H1 (cell line): ENCODE results near the gene GNB3. TPM values are rescaled to one million over a fixed set of nuclear protein-coding genes. Genes with fewer than 3 reads are reported as not detected.
A peak's percentile ranks its signal among the peaks of the same experiment; 100 is the strongest.

Experiments used
- CTCF ChIA-PET: fragments of 300-600 bp; sonication (Branson Sonifier 250); formaldehyde crosslinking; loops from one replicate; lab custom pipeline; 2021; ENCODE audit not compliant: partially characterized antibody; lab: Charles Lee
- POLR2A ChIA-PET: fragments of 300-600 bp; sonication (Branson Sonifier 250); formaldehyde crosslinking; loops from one replicate; lab custom pipeline; 2021; ENCODE audit warnings: inconsistent platforms; ENCODE audit not compliant: partially characterized antibody; lab: Charles Lee
- DNase-seq, 2 experiments: peaks; one replicate each; pipeline versions ENCODE4 v3.0.0 to v3.0.0-alpha.2; 2010 to 2022; ENCODE audit warnings: low spot score in 2 of 2, low read depth in 1 of 2, mixed read lengths in 1 of 2
- FAIRE-seq: peaks from 2 replicates; lab custom pipeline; 2011; peaks lifted over from hg19 to GRCh38; lab: Jason Lieb, UNC
- H2AFZ ChIP-seq: 2 replicates; pipeline ENCODE4 v1.8.1; 2012; ENCODE audit warnings: low read length, inconsistent platforms
- H2AK5ac ChIP-seq: 2 replicates; pipeline ENCODE4 v1.6.1; 2013; ENCODE audit warnings: low read depth, low read length
- H2BK120ac ChIP-seq: replicated peaks from 2 replicates; pipeline ENCODE3; 2013; ENCODE audit warnings: low read depth, low read length, inconsistent platforms
- H2BK12ac ChIP-seq: 2 replicates; pipeline ENCODE4 v1.6.1; 2013; ENCODE audit warnings: low read depth, low read length
- H2BK15ac ChIP-seq: 2 replicates; pipeline ENCODE4 v1.6.1; 2013; ENCODE audit warnings: low read length
- H2BK20ac ChIP-seq: 2 replicates; pipeline ENCODE4 v1.6.1; 2013; ENCODE audit warnings: low read length
- H2BK5ac ChIP-seq: 2 replicates; pipeline ENCODE4 v1.6.1; 2013; ENCODE audit warnings: low read depth, low read length
- H3K14ac ChIP-seq: 2 replicates; pipeline ENCODE4 v1.6.1; 2013; ENCODE audit warnings: inconsistent platforms; ENCODE audit not compliant: insufficient read length
- H3K18ac ChIP-seq: 2 replicates; pipeline ENCODE4 v1.6.1; 2013; ENCODE audit warnings: low read length; ENCODE audit errors: extremely low read depth
- H3K23ac ChIP-seq: 2 replicates; pipeline ENCODE4 v1.6.1; 2013; ENCODE audit warnings: inconsistent platforms; ENCODE audit not compliant: insufficient read length
- H3K23me2 ChIP-seq: 2 replicates; pipeline ENCODE4 v1.6.1; 2013; ENCODE audit warnings: low read depth, low read length
- H3K27ac ChIP-seq: 2 replicates; pipeline ENCODE4 v1.6.1; 2011; ENCODE audit warnings: low read depth, low read length, inconsistent platforms
- H3K27me3 ChIP-seq, 4 experiments: replicated peaks in 1 of 4; 1 replicate in 1 of 4; 2 replicates in 3 of 4; pipeline versions ENCODE4 v1.6.1 to v1.8.1; 2011 to 2013; ENCODE audit warnings: low read length in 3 of 4, mild to moderate bottlenecking in 3 of 4, inconsistent platforms in 2 of 4, mixed read lengths in 2 of 4, moderate library complexity in 1 of 4; ENCODE audit not compliant: control insufficient read depth in 3 of 4, insufficient read depth in 3 of 4; ENCODE audit errors: extremely low read depth in 1 of 4
- H3K36me3 ChIP-seq, 4 experiments: 2 replicates each; pipeline versions ENCODE4 v1.6.1 to v1.8.1; 2011 to 2013; ENCODE audit warnings: mild to moderate bottlenecking in 4 of 4, low read length in 3 of 4, moderate library complexity in 2 of 4, control low read depth in 1 of 4, inconsistent platforms in 1 of 4; ENCODE audit not compliant: insufficient read depth in 4 of 4, control insufficient read depth in 2 of 4
- H3K4ac ChIP-seq: replicated peaks from 2 replicates; pipeline ENCODE3; 2013; ENCODE audit warnings: low read length, low read depth, mixed read lengths, inconsistent platforms; ENCODE audit not compliant: insufficient read length
- H3K4me1 ChIP-seq, 4 experiments: replicated peaks in 1 of 4; 1 replicate in 1 of 4; 2 replicates in 3 of 4; pipeline versions ENCODE4 v1.6.1 to v1.8.1; 2011 to 2013; ENCODE audit warnings: low read length in 3 of 4, inconsistent platforms in 2 of 4, mixed read lengths in 1 of 4; ENCODE audit not compliant: insufficient read depth in 4 of 4, control insufficient read depth in 3 of 4
- H3K4me2 ChIP-seq, 2 experiments: 2 replicates each; pipeline versions ENCODE4 v1.6.1 to v1.8.1; 2011 to 2013; ENCODE audit warnings: low read depth in 2 of 2, low read length in 2 of 2, control low read depth in 1 of 2, inconsistent platforms in 1 of 2, mild to moderate bottlenecking in 1 of 2; ENCODE audit not compliant: insufficient read depth in 1 of 2
- H3K4me3 ChIP-seq, 4 experiments: fragments of 200-600, 300-600 bp in 1 of 4; sonication (generic), shearing (Covaris generic), sonication (Bioruptor Twin) in 1 of 4; 2 replicates each; pipeline versions ENCODE4 v1.5.1 to v1.8.1; 2011 to 2016; ENCODE audit warnings: low read length in 4 of 4, low read depth in 3 of 4, control low read depth in 2 of 4, inconsistent platforms in 2 of 4, mild to moderate bottlenecking in 2 of 4, mixed read lengths in 1 of 4, moderate library complexity in 1 of 4; ENCODE audit not compliant: insufficient read depth in 2 of 4; ENCODE audit errors: extremely low read depth in 1 of 4
- H3K56ac ChIP-seq: replicated peaks from 2 replicates; pipeline ENCODE3; 2013; ENCODE audit warnings: low read depth, mild to moderate bottlenecking, mixed read lengths, low read length, inconsistent platforms; ENCODE audit not compliant: insufficient read length
- H3K79me1 ChIP-seq: 2 replicates; pipeline ENCODE4 v1.6.1; 2013; ENCODE audit warnings: low read depth, low read length, control low read depth
- H3K79me2 ChIP-seq, 2 experiments: 2 replicates each; pipeline versions ENCODE4 v1.6.1 to v1.8.1; 2012 to 2013; ENCODE audit warnings: low read length in 2 of 2, mild to moderate bottlenecking in 2 of 2, inconsistent platforms in 1 of 2; ENCODE audit not compliant: insufficient read depth in 2 of 2, control insufficient read depth in 1 of 2
- H3K9ac ChIP-seq, 4 experiments: replicated peaks in 1 of 4; 1 replicate in 1 of 4; 2 replicates in 3 of 4; pipeline versions ENCODE4 v1.6.1 to v1.8.1; 2011 to 2013; ENCODE audit warnings: low read depth in 3 of 4, low read length in 3 of 4, control low read depth in 2 of 4, mild to moderate bottlenecking in 2 of 4, moderate library complexity in 2 of 4, inconsistent platforms in 1 of 4; ENCODE audit errors: extremely low read depth in 1 of 4
- H3K9me3 ChIP-seq, 2 experiments: 2 replicates each; pipeline versions ENCODE4 v1.6.1 to v1.8.1; 2012 to 2013; ENCODE audit warnings: mild to moderate bottlenecking in 2 of 2, moderate library complexity in 2 of 2, control low read depth in 1 of 2, inconsistent platforms in 1 of 2, low read depth in 1 of 2, low read length in 1 of 2, mixed read lengths in 1 of 2; ENCODE audit not compliant: insufficient read depth in 2 of 2
- H4K20me1 ChIP-seq, 2 experiments: replicated peaks in 1 of 2; 2 replicates each; pipeline versions ENCODE3 to v1.8.1; 2011 to 2013; ENCODE audit warnings: inconsistent platforms in 2 of 2, low read length in 2 of 2, mild to moderate bottlenecking in 1 of 2; ENCODE audit not compliant: insufficient read depth in 2 of 2, control insufficient read depth in 1 of 2
- H4K5ac ChIP-seq: 2 replicates; pipeline ENCODE4 v1.6.1; 2013; ENCODE audit warnings: low read length, low read depth, mixed read lengths, inconsistent platforms; ENCODE audit not compliant: insufficient read length
- H4K8ac ChIP-seq: 2 replicates; pipeline ENCODE4 v1.8.0; 2013; ENCODE audit warnings: mild to moderate bottlenecking, moderate library complexity, low read length, inconsistent platforms; ENCODE audit not compliant: insufficient read depth; ENCODE audit errors: extremely low read depth
- H4K91ac ChIP-seq: replicated peaks from 2 replicates; pipeline ENCODE3; 2013; ENCODE audit warnings: low read length, mixed read lengths, inconsistent platforms; ENCODE audit not compliant: insufficient read length
- ATF2 ChIP-seq: IDR thresholded peaks from 2 replicates; pipeline ENCODE4 v1.6.1; 2012; ENCODE audit warnings: low read length, inconsistent platforms
- JUN ChIP-seq: IDR thresholded peaks from 2 replicates; pipeline ENCODE4 v1.6.1; 2011; ENCODE audit warnings: low read depth, mild to moderate bottlenecking, improper control_type of control experiment, low read length
- NANOG ChIP-seq: IDR thresholded peaks from 2 replicates; pipeline ENCODE4 v1.6.1; 2011; ENCODE audit warnings: low read length, low read depth, mild to moderate bottlenecking, inconsistent platforms; ENCODE audit not compliant: insufficient read depth, poor library complexity, severe bottlenecking
- SIN3A ChIP-seq, 2 experiments: IDR thresholded peaks in 1 of 2; conservative IDR thresholded peaks in 1 of 2; 2 replicates each; pipeline ENCODE4 v1.6.1; 2011 to 2012; ENCODE audit warnings: low read length in 2 of 2, improper control_type of control experiment in 1 of 2, low read depth in 1 of 2, mild to moderate bottlenecking in 1 of 2
- SP4 ChIP-seq: IDR thresholded peaks from 2 replicates; pipeline ENCODE4 v1.6.1; 2012; ENCODE audit warnings: low read length, inconsistent platforms
- SRF ChIP-seq: IDR thresholded peaks from 2 replicates; pipeline ENCODE4 v1.6.1; 2011; ENCODE audit warnings: mild to moderate bottlenecking, low read depth, low read length, moderate library complexity
- TAF1 ChIP-seq: IDR thresholded peaks from 2 replicates; pipeline ENCODE4 v1.6.1; 2011; ENCODE audit warnings: mild to moderate bottlenecking, low read depth, low read length
- WGBS, 2 experiments: shearing (Covaris generic) in 1 of 2; methylation state at CpG; one replicate each; pipeline versions ENCODE4 v1.1.6 to v1.1.7; 2013 to 2015; ENCODE audit warnings: low lambda C conversion rate in 2 of 2, mixed read lengths in 2 of 2, inconsistent platforms in 1 of 2, low coverage in 1 of 2, missing lambda C conversion rate in 1 of 2; ENCODE audit not compliant: insufficient replicate concordance in 2 of 2, insufficient coverage in 1 of 2, insufficient read length in 1 of 2; ENCODE audit errors: extremely low coverage in 1 of 2, missing lambda C conversion rate in 1 of 2; 5-methylcytosine and 5-hydroxymethylcytosine counted together
- polyA plus RNA-seq, 7 experiments: library from polyadenylated mRNA; depleted of rRNA in 3 of 7; stranded (reverse) in 5 of 7; unstranded in 2 of 7; fragments of >200 nt in 5 of 7; fragments of 200-250 nt in 2 of 7; gene quantifications; 1 replicate in 5 of 7; 2 replicates in 1 of 7; 4 replicates in 1 of 7; pipeline versions ENCODE4 v1.2.1 to v1.2.3, GENCODE V29; 2011 to 2013; ENCODE audit warnings: missing spikeins in 2 of 7, mixed read lengths in 2 of 7
- total RNA-seq: library from RNA; stranded (reverse); fragmentation: NEBNext Ultra II Directional; extraction: Animal tissue kit (Norgen Biotek cat#: 25700); gene quantifications from 2 replicates; pipeline ENCODE4 v1.2.1, GENCODE V29; 2021

The GNB3 gene
- total and polyA plus RNA-seq, 2 of the 8 experiments (the other 6 are each of a cell fraction or from before 2014, with no cell fraction given), result 9.9 TPM

- H3K4ac ChIP-seq, result no peak overlapping the region
- H3K36me3 ChIP-seq, result no peaks in the 10 kb centered on the region
- H3K23ac ChIP-seq, result no peak overlapping the region
- peak overlapping the region; percentile 23; the same call in 1 of the 2 replicates for H2AFZ ChIP-seq
- H3K18ac ChIP-seq, result peak overlapping the region; percentile 71; the same call in 1 of the 2 replicates
- H3K4me1 ChIP-seq, result peaks cover 0 to 9% (median 2%) of the 10 kb centered on the region in 4 experiments; a peak in 4 of 7 replicates
- no peaks in the 10 kb centered on the region for H3K23me2 ChIP-seq
- H4K8ac ChIP-seq, result peak overlapping the region; percentile 91; the same call in 1 of the 2 replicates
- H2BK12ac ChIP-seq, result peak overlapping the region; percentile 10; the same call in 1 of the 2 replicates
- H4K91ac ChIP-seq, result peak overlapping the region; percentile 2
- peak overlapping the region; percentile 76 for H3K27ac ChIP-seq
- 9% methylated on average over 53 of the region's 68 CpGs; no CpG with 5 or more reads in 1 of the 2 experiments for WGBS, 2 experiments
- POLR2A ChIA-PET, result interaction anchor here (0.9 to 7.8 kb wide), 24 partner anchors 9 to 71 kb away, joined by 3 to 86 read pairs (median 6); partner anchors contain the start of genes C12orf57, ENO2, LRRC23 and RNU7-1
- no peak overlapping the region for H2BK20ac ChIP-seq
- peak overlapping the region; percentile 53 for H2BK5ac ChIP-seq
- peak; percentile 45 for FAIRE-seq
- H3K79me1 ChIP-seq, result no peaks in the 10 kb centered on the region
- peak; percentile 92 to 99 for DNase-seq
- H3K9me3 ChIP-seq, result no peaks in the 10 kb centered on the region
- H4K20me1 ChIP-seq, result no peaks in the 10 kb centered on the region
- no peaks in the 10 kb centered on the region for H3K27me3 ChIP-seq
- peak overlapping the region; percentile 31 to 63 (median 56) for H3K4me3 ChIP-seq
- H3K4me2 ChIP-seq, result peak overlapping the region; percentile 47 to 69
- no peak overlapping the region for H2AK5ac ChIP-seq
- CTCF ChIA-PET, result interaction anchor here (0.7 to 5.0 kb wide), 27 partner anchors 9 to 138 kb away, joined by 3 to 84 read pairs (median 5); partner anchors contain the start of genes C12orf57, CDCA3, ENO2 and MLF2
- H3K56ac ChIP-seq, result no peak overlapping the region
- no peak overlapping the region for H2BK120ac ChIP-seq
- H4K5ac ChIP-seq, result peak overlapping the region; percentile 60
- H3K79me2 ChIP-seq, result no peaks in the 10 kb centered on the region
- H3K14ac ChIP-seq, result no peak overlapping the region
- peak overlapping the region; percentile 10 to 72 (median 66); a peak in 5 of 7 replicates for H3K9ac ChIP-seq
- no peak overlapping the region for H2BK15ac ChIP-seq
- TF ChIP-seq ATF2 (peak; percentile 52; the same call in 1 of the 2 replicates), SRF (no peak), JUN (no peak), SP4 (peak; percentile 93; the same call in 1 of the 2 replicates), TAF1 (peak; percentile 99), NANOG (peak; percentile 46), SIN3A (conservative IDR thresholded peaks at IDR 0.05 in 1 of 2, IDR thresholded peaks at IDR 0.05 in 1 of 2; ENCODE audit: low read depth in 1 of 2, low read length in 2 of 2) (peak in 1 of 2 experiments; percentile 77; a peak in 2 of 4 replicates)
Observed at GRCh38 chr12:6890789-6891645, 50.3 kb downstream of the GNB3 start.
